HG03045 (cell line): ENCODE measurements around the gene SPCS2.
A peak's percentile ranks its signal among the peaks of the same experiment; 100 is the strongest.

Experiments used
- ATAC-seq: cut with Tn5 transposase; IDR thresholded peaks from one replicate; pipeline ENCODE4 v1.9.1; 2021; ENCODE audit warnings: mild to moderate bottlenecking, moderate library complexity; ENCODE audit not compliant: unreplicated experiment

The SPCS2 gene

DNA sequence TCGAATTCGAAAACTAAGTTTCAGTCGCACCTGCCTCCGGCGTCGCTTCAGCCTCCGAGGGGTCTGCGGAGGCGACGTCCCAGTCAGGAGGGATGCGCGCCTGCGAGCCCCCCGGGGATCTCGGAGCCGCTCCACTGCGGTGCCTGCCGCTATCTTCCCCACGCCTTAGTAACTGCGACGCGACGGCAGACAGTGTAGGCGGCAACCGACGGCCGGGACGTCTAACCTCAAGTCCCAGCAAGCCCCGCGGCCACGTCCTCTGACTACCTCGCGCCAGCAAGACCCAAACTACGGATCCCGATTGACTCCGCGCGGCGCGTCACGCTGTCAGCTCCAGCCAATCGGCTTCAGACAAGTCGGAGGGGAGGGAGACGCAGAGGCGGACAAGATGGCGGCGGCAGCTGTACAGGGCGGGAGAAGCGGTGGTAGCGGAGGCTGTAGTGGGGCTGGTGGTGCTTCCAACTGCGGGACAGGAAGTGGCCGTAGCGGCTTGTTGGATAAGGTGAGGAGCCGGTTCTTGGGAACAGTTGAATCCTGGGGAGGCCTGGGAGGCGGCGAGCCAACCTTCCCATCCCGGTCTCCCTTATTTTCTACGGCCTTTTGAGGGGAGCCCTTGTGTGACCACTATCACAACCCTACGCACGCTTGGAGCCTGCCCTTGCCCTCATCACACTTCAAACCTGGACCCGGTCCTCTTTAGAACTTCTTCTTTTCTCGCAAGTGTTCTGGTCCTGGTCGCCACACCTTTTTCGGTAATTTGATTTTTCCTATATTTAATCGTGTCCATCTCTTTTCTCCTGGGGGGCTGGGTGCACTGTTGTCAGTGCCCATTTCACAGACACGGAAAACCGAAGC is at the start of gene SPCS2, which contains the start of gene XRRA1:
Gene SPCS2, plus strand, starts transcription at position 369 of the 855 bp plus-strand sequence. Its CDS starts 20 bp downstream, at position 389.
Gene XRRA1, minus strand, starts transcription at position 194 of the 855 bp plus-strand sequence. CDS start 8,213 bp downstream, outside the sequence.
- peak; percentile 88 for ATAC-seq

DNA sequence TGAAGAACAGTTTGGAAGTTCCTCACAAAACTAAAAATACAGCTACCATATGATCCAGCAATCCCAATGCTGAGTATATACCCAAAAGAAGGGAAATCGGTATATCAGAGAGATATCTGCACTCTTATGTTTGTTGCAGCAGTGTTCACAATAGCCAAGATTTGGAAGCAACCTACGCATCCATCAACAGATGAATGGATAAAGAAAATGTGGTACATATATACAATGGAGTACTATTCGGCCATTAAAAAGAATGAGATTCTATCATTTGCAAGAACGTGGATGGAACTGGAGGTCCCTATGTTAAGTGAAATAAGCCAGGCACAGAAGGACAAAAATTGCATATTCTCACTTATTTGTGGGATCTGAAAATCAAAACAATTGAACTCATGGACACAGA is 46.7 kb upstream of the SPCS2 start:
- ATAC-seq, result no peak

DNA sequence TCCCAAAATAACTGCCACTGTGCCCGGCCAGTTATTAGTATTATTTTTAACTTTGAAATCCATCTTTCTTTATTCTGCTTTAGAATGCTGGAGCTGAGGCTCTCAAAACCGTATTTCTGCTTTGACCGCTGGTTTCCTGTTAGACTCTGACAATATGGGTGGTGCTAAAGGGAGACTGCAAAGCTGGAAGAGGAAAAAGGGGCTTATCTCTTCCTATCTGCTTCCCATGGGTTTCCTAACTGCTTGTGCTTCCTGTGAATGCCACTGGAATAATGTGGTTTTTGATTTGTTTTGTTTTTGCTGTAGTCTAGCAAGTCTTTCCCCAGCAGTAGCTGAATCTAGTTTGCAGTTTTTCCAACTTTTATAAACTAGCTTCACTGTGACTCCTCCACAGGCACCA is 43.7 kb upstream of the SPCS2 start:
- no peak for ATAC-seq

DNA sequence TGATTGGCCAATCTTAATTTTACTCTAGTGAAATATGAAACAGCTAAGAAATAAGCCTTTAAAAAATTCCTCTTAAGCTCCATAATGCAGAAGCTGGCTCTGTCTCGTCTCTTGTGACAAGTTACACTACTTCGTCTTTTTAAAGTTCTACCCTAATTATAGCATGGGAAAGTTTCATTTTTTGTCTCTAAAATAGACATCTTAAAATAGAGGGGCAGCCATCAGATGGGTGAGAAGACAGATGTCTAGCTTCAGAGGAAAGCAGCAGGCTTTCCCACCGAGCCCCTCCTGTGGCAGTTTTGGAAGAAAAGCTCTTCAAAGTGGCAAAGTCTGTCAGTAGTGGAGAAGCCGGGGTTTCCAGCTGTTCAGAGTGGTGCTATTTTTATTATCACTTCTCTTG is 39.7 kb upstream of the SPCS2 start:
- no peak for ATAC-seq

DNA sequence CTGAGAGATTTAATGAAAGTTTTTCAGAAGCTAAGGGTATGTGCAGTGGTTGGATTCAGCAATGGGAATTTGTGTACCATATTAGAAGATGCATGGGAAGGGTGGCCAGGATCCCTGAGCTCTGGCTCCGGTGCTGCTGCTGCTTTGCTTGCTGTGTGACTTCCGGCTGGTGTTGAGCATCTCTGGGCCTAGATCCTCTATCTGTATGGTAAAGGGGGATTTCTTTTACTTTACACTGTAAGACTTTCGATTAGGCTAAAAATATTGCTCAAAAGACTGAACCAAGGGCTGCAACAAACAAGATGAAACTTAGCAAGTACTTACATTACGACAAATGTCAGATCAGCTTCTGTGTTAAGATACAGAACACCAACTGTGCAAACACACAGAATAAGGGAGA is 39.3 kb upstream of the SPCS2 start:
- no peak for ATAC-seq

DNA sequence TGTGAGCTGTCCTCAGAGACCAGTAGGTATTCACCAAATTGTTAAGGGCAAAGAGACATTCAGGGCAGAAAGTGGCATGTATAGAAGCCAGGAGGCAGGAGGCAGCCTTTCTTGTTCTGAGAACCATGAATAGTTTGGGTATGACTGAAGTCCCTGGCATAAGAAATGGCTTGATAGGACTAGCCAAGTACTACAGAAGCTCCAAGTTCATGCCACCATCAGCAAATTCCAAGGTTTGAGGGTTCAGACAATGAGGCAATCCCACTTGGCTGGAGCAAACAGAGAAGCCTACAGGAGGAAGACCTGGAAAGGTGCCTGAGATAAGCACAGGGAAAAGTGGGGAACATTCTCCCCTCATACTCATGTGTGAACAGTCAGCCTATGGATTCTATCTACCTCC is 25.9 kb upstream of the SPCS2 start:
- ATAC-seq, result no peak

DNA sequence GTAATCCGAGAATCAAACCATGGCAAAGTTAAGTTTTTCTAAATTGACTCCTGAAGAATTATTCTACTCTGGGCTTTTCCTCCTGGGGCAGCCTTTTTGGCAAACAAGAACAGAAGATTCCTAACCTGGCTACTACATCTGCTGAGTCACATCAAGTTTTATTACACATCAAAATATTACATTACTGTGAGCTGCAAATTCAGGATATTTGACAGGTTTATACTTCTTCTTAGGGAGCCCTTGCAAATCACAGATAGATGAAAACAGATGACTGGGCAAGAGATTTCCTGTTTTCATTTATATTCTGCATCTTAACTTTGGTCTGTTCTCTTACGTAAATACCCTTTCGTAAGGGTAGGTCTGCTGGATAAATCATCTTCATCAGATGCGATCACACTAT is 23.8 kb upstream of the SPCS2 start:
- no peak for ATAC-seq

DNA sequence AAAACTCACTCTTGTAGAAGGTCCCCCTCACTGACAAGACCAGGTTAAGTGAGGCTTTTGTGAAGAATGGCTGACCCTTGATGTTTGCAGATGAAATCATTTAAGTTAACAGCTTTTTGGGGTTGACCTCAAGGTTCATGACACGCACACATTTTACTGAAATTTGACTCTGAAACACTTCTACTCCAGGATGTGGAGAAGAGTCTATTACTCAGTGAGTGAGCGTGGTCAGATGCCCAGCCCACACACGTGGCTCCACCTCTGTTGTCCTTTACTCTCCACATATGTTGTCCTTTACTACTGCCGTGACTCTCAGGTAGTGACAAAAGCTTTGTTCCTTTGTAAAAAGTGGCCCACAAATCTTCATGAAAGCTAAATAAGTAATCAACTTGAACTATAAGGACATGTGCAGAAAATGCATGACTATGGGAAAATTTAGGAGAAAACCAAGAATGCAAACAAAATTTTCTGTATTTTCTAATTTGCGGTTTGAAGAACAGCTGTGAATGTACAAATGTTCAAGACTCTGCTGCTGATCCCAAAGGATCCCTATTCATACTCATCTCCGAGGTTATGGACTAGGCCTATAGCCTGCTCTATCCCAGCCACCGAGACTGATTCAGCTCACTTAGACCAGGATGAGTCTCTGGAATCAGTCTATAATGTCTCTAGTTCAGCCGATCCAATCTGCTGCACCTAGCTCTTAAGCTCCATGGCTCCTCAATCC is 22.6 kb upstream of the SPCS2 start:
- no peak for ATAC-seq

DNA sequence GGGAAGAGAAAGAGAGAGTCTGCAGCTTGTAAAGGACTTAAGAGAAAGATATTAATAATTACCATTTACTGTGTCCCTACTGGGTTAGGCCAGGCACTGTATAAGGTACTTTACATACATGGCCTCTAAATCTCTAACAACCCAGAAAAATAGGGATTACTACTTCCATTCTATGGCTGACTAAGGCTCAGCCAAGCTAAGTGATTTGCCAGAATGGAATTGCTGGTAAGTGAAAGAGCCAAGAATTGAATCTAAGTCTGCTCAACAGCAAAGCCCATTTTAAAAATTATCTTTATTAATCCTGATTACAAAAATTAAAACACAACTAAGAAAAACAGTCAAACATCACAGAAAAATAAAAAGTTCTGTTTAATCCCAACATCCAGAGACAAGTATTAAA is 21.6 kb upstream of the SPCS2 start:
- ATAC-seq, result no peak

DNA sequence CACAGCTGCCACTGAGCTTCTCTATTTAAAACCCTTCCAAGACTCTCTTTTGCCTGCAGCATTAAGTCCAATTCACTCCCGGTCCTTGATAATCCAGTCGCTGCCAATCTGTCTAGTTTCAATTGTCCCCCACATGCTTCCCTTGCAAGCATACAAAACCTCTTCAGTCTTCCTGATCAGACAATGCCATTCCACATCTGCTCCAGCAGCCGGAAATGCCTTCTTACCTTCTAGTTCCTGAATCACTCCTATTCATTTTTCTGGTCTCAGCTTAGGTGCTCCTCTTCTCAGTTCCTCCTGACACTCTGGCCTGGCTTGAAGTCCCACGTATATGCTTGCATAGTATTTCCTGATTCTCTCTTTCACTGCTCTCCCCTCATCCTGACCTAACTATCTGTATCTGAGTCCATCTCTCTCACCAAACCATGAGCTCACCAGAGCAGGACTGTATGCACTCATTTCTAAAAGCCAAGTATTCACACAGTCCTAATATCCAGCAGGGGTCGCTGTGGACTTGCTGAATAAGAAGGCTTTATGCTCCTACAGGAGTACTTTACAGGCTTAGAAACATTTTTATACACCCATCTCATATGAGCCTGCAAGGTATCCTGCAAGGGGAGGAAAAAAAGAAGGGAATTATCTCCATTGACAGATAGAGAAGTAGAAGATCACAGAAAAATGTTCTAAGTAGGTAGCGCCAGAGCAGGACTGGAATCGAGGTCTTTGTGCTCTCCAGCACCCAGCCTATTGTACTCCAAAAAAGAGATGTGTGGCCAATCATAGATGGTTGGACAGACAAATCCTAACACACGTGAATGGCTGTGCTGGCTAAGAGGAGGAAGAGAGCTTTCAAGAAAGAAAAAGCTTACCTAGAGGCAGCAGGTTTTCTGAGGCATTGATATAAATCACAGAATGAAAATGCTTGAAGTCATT is 19.4 kb upstream of the SPCS2 start:
- no peak for ATAC-seq

DNA sequence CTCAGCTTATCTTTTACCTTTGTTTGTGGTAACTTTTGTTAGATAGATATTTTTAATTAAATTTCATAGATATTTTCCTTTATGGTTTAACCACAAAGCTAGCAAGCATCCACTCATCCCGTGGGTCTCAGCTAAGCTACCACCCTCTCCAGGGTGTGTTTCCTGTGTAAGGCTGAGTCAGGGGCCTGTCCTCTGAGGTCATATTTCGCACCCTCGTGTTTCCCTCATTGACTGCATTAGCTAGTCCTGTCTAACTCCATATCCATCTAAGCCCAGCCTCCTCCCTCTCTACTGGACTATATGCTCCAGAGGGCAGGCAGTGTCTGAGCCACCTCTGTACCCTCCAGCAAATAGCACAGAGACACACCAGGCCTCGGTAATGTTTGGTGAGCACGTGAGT is 16.9 kb upstream of the SPCS2 start:
- no peak for ATAC-seq

DNA sequence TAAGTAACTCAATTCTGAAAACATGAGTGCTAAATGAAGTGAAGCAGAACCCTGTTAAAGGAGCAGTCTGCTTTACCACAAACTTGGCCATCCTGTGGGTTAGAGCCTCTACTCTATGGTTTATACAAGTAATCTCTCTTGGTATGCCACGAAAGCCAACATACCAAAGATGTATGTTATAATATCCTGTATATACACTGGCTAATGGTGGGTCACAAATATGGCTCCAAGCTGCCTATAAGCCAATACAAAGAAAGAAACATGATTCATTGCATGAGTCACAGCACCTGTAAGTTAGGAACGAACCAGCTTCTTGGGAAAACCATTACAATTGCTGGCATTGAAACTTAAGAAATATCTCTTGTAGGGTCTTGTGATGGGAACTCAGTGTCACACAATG is 16.3 kb upstream of the SPCS2 start:
- ATAC-seq, result no peak

DNA sequence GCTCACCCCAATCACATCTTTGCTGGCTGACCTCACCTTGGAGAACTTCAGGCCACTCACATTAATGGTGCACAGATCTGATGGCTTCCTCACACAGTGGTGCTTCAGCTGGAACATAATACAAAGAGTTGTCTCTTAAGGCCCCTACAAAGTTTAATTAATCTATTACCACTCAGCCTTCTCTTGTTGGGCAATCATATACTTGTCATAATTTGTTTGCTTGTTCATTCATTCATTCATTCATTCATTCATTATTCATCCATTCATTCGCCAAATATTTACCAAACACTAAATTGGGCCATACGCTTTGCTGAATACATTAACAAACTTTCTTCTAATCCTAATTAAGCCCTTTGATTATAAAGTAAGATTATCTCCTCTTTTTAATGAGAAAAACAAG is 15.3 kb upstream of the SPCS2 start:
- no peak for ATAC-seq

DNA sequence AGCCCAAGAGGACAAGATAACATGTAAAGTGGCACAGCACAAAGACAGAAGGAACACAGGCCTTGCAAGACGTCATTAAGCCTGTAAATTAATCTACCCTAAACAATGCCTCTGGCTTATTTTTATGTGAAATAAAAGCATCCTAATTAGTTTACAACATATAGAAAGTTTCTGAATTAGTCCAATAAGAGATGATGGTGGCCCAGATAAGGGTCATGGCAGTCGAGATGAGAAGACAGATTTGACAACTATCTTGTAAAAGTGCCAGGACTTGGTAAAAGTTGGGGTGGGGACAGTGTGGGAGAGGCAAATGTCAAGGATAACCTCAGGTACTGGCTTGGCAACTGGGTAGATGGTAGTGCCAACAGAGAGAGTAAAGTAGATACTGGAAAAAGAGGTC is 13.8 kb upstream of the SPCS2 start:
- no peak for ATAC-seq

DNA sequence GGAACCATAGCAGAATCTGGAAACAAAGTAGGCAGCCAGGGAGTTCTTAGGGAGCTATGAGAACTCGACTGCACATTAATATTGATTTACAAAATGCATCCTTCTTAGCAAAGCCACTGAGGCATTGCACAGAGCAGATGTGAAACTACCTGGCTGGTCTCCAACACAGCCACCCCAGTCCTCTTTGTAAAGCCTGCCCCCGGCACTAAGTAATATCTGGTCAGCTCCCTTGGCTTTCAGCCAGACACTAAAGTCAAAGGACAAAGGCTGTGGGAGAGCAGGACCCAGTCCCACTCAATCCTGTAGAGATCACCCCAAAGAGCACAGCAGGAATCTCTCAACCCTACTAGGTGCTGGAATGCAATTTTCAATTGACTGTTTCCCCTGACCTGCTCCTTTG is 13.0 kb upstream of the SPCS2 start:
- no peak for ATAC-seq

DNA sequence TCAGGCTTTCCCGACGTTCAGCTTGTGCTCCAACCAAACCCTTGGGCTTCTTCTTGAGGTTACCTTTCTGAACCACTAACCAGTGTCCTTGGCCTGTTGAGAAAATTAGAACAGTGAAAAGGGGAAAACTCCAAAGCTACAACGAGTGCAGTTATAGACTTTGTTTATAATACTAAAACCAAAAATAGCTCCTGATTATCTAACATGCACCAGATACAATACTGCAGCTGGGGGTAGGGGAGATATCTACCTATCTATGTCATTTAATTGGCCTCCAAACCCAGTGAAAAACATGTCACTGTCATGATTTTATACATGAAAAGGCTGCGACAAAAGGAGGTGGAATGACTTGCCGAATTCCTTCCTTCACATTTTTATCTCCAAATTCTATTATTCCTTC is 12.1 kb upstream of the SPCS2 start:
- no peak for ATAC-seq

DNA sequence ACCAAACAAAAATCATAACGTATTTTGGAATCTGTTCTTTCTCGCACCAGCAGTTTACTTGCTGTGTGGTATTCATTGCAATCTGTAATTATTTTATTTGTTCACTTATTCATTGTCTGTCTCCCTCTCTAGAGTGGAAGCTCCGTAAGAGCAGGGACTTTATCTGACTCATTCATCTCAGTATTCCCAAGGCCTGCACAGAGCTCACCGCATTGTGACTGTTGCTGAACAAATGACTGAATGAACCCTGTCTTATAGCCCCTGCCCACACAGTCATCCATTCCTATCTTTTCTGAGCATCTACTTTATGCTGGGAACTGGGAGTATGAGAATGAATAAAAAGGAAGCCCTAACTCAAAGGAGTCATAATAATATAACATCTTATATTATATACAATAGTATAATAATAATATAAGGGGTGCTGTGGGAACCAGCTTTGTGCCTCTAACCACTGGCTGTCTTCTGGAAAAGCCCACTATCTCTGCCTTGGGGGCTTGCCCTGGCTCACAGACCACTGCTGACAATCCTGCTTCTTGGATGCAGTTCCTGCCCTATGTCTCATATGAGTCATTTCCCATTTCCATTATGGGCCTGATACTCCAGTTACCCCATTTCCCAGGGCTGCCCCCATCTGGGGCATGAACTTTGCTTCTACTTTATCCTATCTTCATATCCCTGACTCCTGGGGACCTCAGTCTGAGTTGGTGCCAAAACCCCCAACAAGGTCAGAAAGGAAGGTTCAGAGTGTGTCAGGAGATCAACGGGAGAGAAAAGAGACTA is 11.2 kb upstream of the SPCS2 start:
- ATAC-seq, result no peak

DNA sequence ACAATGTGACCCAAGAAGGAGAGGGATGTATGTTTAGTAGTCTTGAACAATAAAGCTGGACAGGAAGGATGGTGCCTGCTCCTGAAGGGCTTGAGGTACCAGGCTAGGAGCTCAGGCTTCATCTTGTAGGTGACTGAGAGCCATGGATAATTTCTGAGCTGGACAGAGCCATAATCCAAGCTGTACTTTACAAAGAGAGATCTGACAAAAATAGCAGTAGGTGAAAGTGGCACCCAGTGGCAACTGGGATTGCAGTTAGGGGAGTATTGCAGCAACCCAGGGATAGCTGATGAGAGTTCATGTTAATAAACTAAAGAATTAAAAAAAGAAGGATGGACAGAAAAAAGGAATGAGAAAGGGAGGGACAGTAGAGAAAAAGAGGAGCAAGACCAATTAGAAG is 7.6 kb upstream of the SPCS2 start:
- no peak for ATAC-seq

DNA sequence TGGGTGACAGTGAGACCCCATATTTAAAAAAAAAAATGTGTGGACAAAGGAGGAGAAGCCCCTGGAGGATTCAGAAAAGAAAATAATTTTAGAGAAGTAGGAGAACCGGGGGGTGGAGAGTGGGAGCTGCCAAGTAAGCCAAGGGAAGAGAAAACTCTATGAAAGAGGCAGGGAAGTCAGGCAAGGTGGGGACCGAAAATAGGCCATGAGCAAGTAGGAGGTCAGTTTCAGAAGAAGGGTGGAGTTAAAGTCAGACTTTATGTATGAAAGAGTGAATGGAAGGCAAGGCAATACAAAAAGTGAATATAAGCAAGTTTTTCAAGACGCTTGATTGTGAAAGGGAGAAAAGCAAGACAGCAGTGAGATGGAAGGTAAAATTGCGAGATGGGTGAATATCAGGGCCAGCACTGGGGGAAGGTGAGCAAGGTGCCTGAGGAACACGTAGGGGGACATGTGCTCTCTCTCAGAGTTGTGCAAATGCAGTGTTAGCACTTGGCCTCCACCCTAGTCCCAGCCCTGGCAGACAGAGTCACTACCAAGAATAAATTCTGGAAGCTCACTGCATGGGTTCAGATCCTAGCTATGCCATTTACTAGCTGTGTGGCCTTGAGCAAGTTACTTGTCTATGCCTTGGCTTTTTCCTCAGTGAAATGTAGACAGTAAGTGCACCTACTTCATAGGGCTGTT is 6.8 kb upstream of the SPCS2 start:
- no peak for ATAC-seq

DNA sequence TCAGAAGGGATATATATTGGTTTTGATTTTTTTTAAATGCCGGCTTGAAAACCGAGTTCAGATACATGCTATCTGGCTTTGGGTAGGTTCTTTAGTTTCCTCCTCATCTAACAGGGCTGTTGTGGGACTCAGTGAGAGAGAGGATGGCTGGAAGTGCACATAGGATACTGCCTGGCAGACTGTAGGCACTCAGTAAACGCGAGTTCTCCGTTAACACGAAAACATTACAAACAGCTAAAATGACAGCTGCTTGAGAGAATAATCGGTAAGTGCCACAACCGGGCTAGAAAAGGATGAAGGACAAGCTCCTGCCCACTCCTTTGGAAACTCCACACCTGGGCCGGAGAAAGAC is 544 bp upstream of the SPCS2 start:
- peak; percentile 10 for ATAC-seq
